Activated CD8-positive, alpha-beta memory T cell treated with anti-CD3 and anti-CD28 coated beads for 48 hours (primary cell): ENCODE results near the gene CACNA2D4.

Experiments used
- DNase-seq, 3 experiments: peaks; one replicate each; pipeline ENCODE4 v3.0.0-alpha.2; 2020; ENCODE audit warnings: low read depth in 2 of 3, low spot score in 2 of 3

Gene CACNA2D4

GRCh38 chr12:1846421-1847405, 71.7 kb downstream of the CACNA2D4 start:
- no peak for DNase-seq

GRCh38 chr12:1845886-1846285, 72.6 kb downstream of the CACNA2D4 start:
- no peak for DNase-seq

- DNase-seq: no peak
Observed at GRCh38 chr12:1845427-1845826, 73.0 kb downstream of the CACNA2D4 start.

- no peak for DNase-seq
Observed at GRCh38 chr12:1844661-1845409, 73.6 kb downstream of the CACNA2D4 start.

GRCh38 chr12:1844223-1844622, 74.2 kb downstream of the CACNA2D4 start:
- no peak for DNase-seq

- DNase-seq: no peak
Observed at GRCh38 chr12:1843641-1844005, 74.8 kb downstream of the CACNA2D4 start.

- no peak for DNase-seq
Observed at GRCh38 chr12:1842905-1843640, 75.4 kb downstream of the CACNA2D4 start.

GRCh38 chr12:1842183-1842904, 76.1 kb downstream of the CACNA2D4 start:
- DNase-seq: no peak

GRCh38 chr12:1841586-1842182, 76.8 kb downstream of the CACNA2D4 start:
- no peak for DNase-seq

GRCh38 chr12:1840981-1841425, 77.4 kb downstream of the CACNA2D4 start:
- no peak for DNase-seq

GRCh38 chr12:1839956-1840951, 78.2 kb downstream of the CACNA2D4 start:
- DNase-seq: no peak

GRCh38 chr12:1839464-1839863, 79.0 kb downstream of the CACNA2D4 start:
- no peak for DNase-seq

- DNase-seq: no peak
Observed at GRCh38 chr12:1838994-1839365, 79.5 kb downstream of the CACNA2D4 start.

GRCh38 chr12:1838205-1838993, 80.1 kb downstream of the CACNA2D4 start:
- no peak for DNase-seq

- no peak for DNase-seq
Observed at GRCh38 chr12:1837541-1838204, 80.8 kb downstream of the CACNA2D4 start.

GRCh38 chr12:1836854-1837421, 81.5 kb downstream of the CACNA2D4 start:
- DNase-seq: no peak

- no peak for DNase-seq
Observed at GRCh38 chr12:1836241-1836803, 82.1 kb downstream of the CACNA2D4 start.
